Measurements from ENCODE around the gene UCN3.
A peak's percentile ranks its signal among the peaks of the same experiment; 100 is the strongest.
"Not testable (repeated sequence)": the region's sequence is repeated elsewhere in the genome, so short reads cannot be mapped to it uniquely, and the experiment has no call there.

The UCN3 gene

GRCh38 chr10:5391790-5392189 lies 27.0 kb downstream of the UCN3 start:
- peaks cover 7% of the 10 kb centered on the region for H3K9me3 ChIP-seq (replicated peaks; ENCODE audit: low read length)
- H3K4me2 ChIP-seq (ENCODE audit: low read length), result no peak overlapping the region
- no peaks in the 10 kb centered on the region for H3K4me1 ChIP-seq (ENCODE audit: control insufficient read depth, insufficient read depth, low read length)
- no peaks in the 10 kb centered on the region for H3K36me3 ChIP-seq (ENCODE audit: insufficient read depth, low read length)
- H3K4me3 ChIP-seq (ENCODE audit: low read length), result no peak overlapping the region
- H3K27me3 ChIP-seq (ENCODE audit: control insufficient read depth, insufficient read depth, low read length), result peaks cover 4% of the 10 kb centered on the region
- no peak overlapping the region for H3K9ac ChIP-seq (ENCODE audit: low read depth, low read length)

- Histone ChIP-seq H3K36me3 (ENCODE audit: insufficient read depth, low read length) (no peaks in the 10 kb centered on the region), H3K9me3 (replicated peaks; ENCODE audit: low read length) (peaks cover 7% of the 10 kb centered on the region), H3K9ac (ENCODE audit: low read depth, low read length) (no peak overlapping the region), H3K27me3 (ENCODE audit: control insufficient read depth, insufficient read depth, low read length) (peaks cover 13% of the 10 kb centered on the region), H3K4me3 (ENCODE audit: low read length) (no peak overlapping the region), H3K4me1 (ENCODE audit: control insufficient read depth, insufficient read depth, low read length) (no peaks in the 10 kb centered on the region), H3K4me2 (ENCODE audit: low read length) (no peak overlapping the region)
Measured at GRCh38 chr10:5393529-5393928, 28.8 kb downstream of the UCN3 start.

GRCh38 chr10:5395168-5395567 lies 30.4 kb downstream of the UCN3 start:
- H3K4me1 ChIP-seq (ENCODE audit: control insufficient read depth, insufficient read depth, low read length), result no peaks in the 10 kb centered on the region
- H3K27me3 ChIP-seq (ENCODE audit: control insufficient read depth, insufficient read depth, low read length), result peaks cover 24% of the 10 kb centered on the region
- H3K9ac ChIP-seq (ENCODE audit: low read depth, low read length), result no peak overlapping the region
- no peak overlapping the region for H3K4me2 ChIP-seq (ENCODE audit: low read length)
- peaks cover 7% of the 10 kb centered on the region for H3K9me3 ChIP-seq (replicated peaks; ENCODE audit: low read length)
- no peak overlapping the region for H3K4me3 ChIP-seq (ENCODE audit: low read length)
- H3K36me3 ChIP-seq (ENCODE audit: insufficient read depth, low read length), result no peaks in the 10 kb centered on the region

- peaks cover 24% of the 10 kb centered on the region for H3K27me3 ChIP-seq (ENCODE audit: control insufficient read depth, insufficient read depth, low read length)
- H3K9me3 ChIP-seq (replicated peaks; ENCODE audit: low read length), result no peaks in the 10 kb centered on the region
- no peak overlapping the region for H3K9ac ChIP-seq (ENCODE audit: low read depth, low read length)
- H3K4me1 ChIP-seq (ENCODE audit: control insufficient read depth, insufficient read depth, low read length), result no peaks in the 10 kb centered on the region
- H3K4me3 ChIP-seq (ENCODE audit: low read length), result no peak overlapping the region
- H3K4me2 ChIP-seq (ENCODE audit: low read length), result no peak overlapping the region
- H3K36me3 ChIP-seq (ENCODE audit: insufficient read depth, low read length), result no peaks in the 10 kb centered on the region
Measured at GRCh38 chr10:5396556-5397300, 32.0 kb downstream of the UCN3 start.

GRCh38 chr10:5399332-5399731 lies 34.6 kb downstream of the UCN3 start:
- Histone ChIP-seq H3K4me2 (ENCODE audit: low read length) (no peak overlapping the region), H3K9me3 (replicated peaks; ENCODE audit: low read length) (no peaks in the 10 kb centered on the region), H3K27me3 (ENCODE audit: control insufficient read depth, insufficient read depth, low read length) (peaks cover 28% of the 10 kb centered on the region), H3K4me1 (ENCODE audit: control insufficient read depth, insufficient read depth, low read length) (no peaks in the 10 kb centered on the region), H3K36me3 (ENCODE audit: insufficient read depth, low read length) (no peaks in the 10 kb centered on the region), H3K9ac (ENCODE audit: low read depth, low read length) (no peak overlapping the region), H3K4me3 (ENCODE audit: low read length) (no peak overlapping the region)

GRCh38 chr10:5400468-5401240 lies 35.9 kb downstream of the UCN3 start:
- Histone ChIP-seq H3K4me1 (ENCODE audit: control insufficient read depth, insufficient read depth, low read length) (no peaks in the 10 kb centered on the region), H3K4me2 (ENCODE audit: low read length) (no peak overlapping the region), H3K27me3 (ENCODE audit: control insufficient read depth, insufficient read depth, low read length) (peaks cover 28% of the 10 kb centered on the region), H3K4me3 (ENCODE audit: low read length) (no peak overlapping the region), H3K9me3 (replicated peaks; ENCODE audit: low read length) (no peaks in the 10 kb centered on the region), H3K9ac (ENCODE audit: low read depth, low read length) (no peak overlapping the region), H3K36me3 (ENCODE audit: insufficient read depth, low read length) (no peaks in the 10 kb centered on the region)

- no peak overlapping the region for H3K9ac ChIP-seq (ENCODE audit: low read depth, low read length)
- no peak overlapping the region for H3K4me2 ChIP-seq (ENCODE audit: low read length)
- no peaks in the 10 kb centered on the region for H3K36me3 ChIP-seq (ENCODE audit: insufficient read depth, low read length)
- peaks cover 16% of the 10 kb centered on the region for H3K27me3 ChIP-seq (ENCODE audit: control insufficient read depth, insufficient read depth, low read length)
- no peak overlapping the region for H3K4me3 ChIP-seq (ENCODE audit: low read length)
- no peaks in the 10 kb centered on the region for H3K9me3 ChIP-seq (replicated peaks; ENCODE audit: low read length)
- no peaks in the 10 kb centered on the region for H3K4me1 ChIP-seq (ENCODE audit: control insufficient read depth, insufficient read depth, low read length)
Measured at GRCh38 chr10:5402798-5403197, 38.0 kb downstream of the UCN3 start.

GRCh38 chr10:5404208-5405041 lies 39.7 kb downstream of the UCN3 start, which contains the start of gene TUBAL3:
Gene TUBAL3 (minus strand): TSS chr10:5404828. CDS start chr10:5404792, 36 bp downstream.
- Histone ChIP-seq H3K9me3 (replicated peaks; ENCODE audit: low read length) (no peaks in the 10 kb centered on the region), H3K4me1 (ENCODE audit: control insufficient read depth, insufficient read depth, low read length) (no peaks in the 10 kb centered on the region), H3K27me3 (ENCODE audit: control insufficient read depth, insufficient read depth, low read length) (peaks cover 13% of the 10 kb centered on the region), H3K4me2 (ENCODE audit: low read length) (no peak within 1 kb of the TSS), H3K4me3 (ENCODE audit: low read length) (no peak within 1 kb of the TSS), H3K9ac (ENCODE audit: low read depth, low read length) (no peak within 1 kb of the TSS), H3K36me3 (ENCODE audit: insufficient read depth, low read length) (no peaks in the 10 kb centered on the region)

GRCh38 chr10:5406918-5407317 lies 42.2 kb downstream of the UCN3 start:
- no peak overlapping the region for H3K9ac ChIP-seq (ENCODE audit: low read depth, low read length)
- H3K36me3 ChIP-seq (ENCODE audit: insufficient read depth, low read length), result no peaks in the 10 kb centered on the region
- peaks cover 9% of the 10 kb centered on the region for H3K27me3 ChIP-seq (ENCODE audit: control insufficient read depth, insufficient read depth, low read length)
- H3K4me2 ChIP-seq (ENCODE audit: low read length), result no peak overlapping the region
- no peak overlapping the region for H3K4me3 ChIP-seq (ENCODE audit: low read length)
- no peaks in the 10 kb centered on the region for H3K9me3 ChIP-seq (replicated peaks; ENCODE audit: low read length)
- peaks cover 2% of the 10 kb centered on the region for H3K4me1 ChIP-seq (ENCODE audit: control insufficient read depth, insufficient read depth, low read length)

- H3K9me3 ChIP-seq (replicated peaks; ENCODE audit: low read length); H3K4me1 ChIP-seq (ENCODE audit: control insufficient read depth, insufficient read depth, low read length); H3K27me3 ChIP-seq (ENCODE audit: control insufficient read depth, insufficient read depth, low read length); H3K4me3 ChIP-seq (ENCODE audit: low read length); H3K4me2 ChIP-seq (ENCODE audit: low read length); H3K9ac ChIP-seq (ENCODE audit: low read depth, low read length); H3K36me3 ChIP-seq (ENCODE audit: insufficient read depth, low read length): not testable (repeated sequence)
Measured at GRCh38 chr10:5410787-5411186, 46.0 kb downstream of the UCN3 start.

GRCh38 chr10:5411941-5412276 lies 47.1 kb downstream of the UCN3 start:
- Histone ChIP-seq H3K9ac (ENCODE audit: low read depth, low read length) (peak overlapping the region; percentile 83), H3K4me3 (ENCODE audit: low read length) (peak overlapping the region; percentile 94)

More at GRCh38 chr10:5411941-5412276, 47.1 kb downstream of the UCN3 start:
- peak overlapping the region; percentile 81 for H3K4me2 ChIP-seq (ENCODE audit: low read length)
- H3K4me1 ChIP-seq (ENCODE audit: control insufficient read depth, insufficient read depth, low read length), result peaks cover 14% of the 10 kb centered on the region
- H3K9me3 ChIP-seq (replicated peaks; ENCODE audit: low read length), result no peaks in the 10 kb centered on the region
- peaks cover 4% of the 10 kb centered on the region for H3K27me3 ChIP-seq (ENCODE audit: control insufficient read depth, insufficient read depth, low read length)
- no peaks in the 10 kb centered on the region for H3K36me3 ChIP-seq (ENCODE audit: insufficient read depth, low read length)
